Measurements from ENCODE around the gene CHAF1A. TPM values are rescaled to one million over a fixed set of nuclear protein-coding genes. Genes with fewer than 3 reads are reported as not detected.

The CHAF1A gene
- total RNA-seq, 1 experiment from 2014 or later = 122 TPM

DNA sequence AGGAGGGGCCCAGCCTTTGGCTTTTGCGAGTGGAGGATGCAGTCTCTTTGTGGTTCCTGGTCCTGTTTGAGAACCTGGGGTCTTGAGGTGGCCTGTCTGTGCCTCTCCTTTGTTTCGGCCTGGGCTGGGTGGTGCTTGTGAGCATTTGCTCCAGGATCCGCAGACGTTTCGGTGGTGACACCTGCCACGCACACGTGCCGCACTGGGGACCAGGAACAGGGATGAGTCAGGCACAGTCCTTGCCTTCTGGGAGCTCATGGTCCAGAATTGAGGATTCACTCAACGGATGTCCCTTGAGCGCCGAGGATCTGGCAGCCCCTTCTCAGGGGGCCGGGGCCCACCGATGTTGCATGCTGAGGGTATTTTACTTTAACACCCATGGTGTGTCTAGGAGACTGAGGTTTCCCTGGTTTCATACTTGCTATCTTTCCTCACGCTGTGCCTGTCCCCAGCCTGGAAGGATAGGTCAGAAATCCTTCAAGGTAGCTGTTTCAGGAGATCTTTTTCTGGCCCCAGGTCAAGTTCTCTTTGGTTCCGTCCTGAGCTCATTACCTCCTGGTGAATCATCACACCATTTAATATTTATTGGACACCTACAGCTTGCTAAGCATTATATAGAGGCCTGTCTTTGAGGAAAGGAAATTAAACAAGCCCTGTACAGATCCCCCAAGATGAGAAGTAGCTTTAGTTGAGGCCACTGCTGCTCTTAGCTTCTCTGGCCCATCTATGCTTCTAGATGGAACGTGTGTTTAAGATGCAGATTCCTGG lies 74.8 kb downstream of the CHAF1A start:
- peak; percentile 2 for DNase-seq
- H3K36me3 ChIP-seq (replicated peaks; ENCODE audit: control insufficient read depth, insufficient read depth, low read length) = peaks cover 20% of the 10 kb centered on the region
- no peaks in the 10 kb centered on the region for H3K27me3 ChIP-seq (ENCODE audit: control insufficient read depth, insufficient read depth, low read length)
- H3K4me3 ChIP-seq (ENCODE audit: insufficient read depth, low read depth, low read length) = no peak overlapping the region

GRCh38 chr19:4482721-4483364 lies 80.4 kb downstream of the CHAF1A start:
- no peak overlapping the region for H3K4me3 ChIP-seq (ENCODE audit: insufficient read depth, low read depth, low read length)
- peak; percentile 57 for DNase-seq
- H3K27me3 ChIP-seq (ENCODE audit: control insufficient read depth, insufficient read depth, low read length) = no peaks in the 10 kb centered on the region
- peaks cover 11% of the 10 kb centered on the region for H3K36me3 ChIP-seq (replicated peaks; ENCODE audit: control insufficient read depth, insufficient read depth, low read length)

DNA sequence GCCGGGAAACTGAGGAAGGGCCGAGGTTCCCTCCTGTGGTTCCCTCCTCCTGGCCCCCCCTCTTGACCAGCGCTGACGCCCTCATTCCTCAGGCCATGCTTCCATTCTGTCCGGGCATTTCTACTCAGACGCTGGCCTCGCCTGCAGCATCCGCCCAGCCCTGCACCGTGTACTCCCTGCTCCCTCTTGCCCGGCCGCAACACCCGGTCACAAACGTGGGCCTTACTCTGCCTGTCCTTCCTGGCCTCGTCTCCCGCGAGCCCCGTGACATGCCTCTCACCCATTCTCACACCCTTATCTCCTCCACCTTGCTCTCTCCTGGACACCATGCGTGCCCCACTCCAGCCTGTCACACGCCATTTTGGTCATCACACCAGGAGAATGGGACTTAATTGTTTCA lies 80.9 kb downstream of the CHAF1A start:
- Histone ChIP-seq H3K27me3 (ENCODE audit: control insufficient read depth, insufficient read depth, low read length) (no peaks in the 10 kb centered on the region), H3K4me3 (ENCODE audit: insufficient read depth, low read depth, low read length) (no peak overlapping the region), H3K36me3 (replicated peaks; ENCODE audit: control insufficient read depth, insufficient read depth, low read length) (peaks cover 11% of the 10 kb centered on the region)
- peak; percentile 30 for DNase-seq

GRCh38 chr19:4487572-4487971 lies 85.1 kb downstream of the CHAF1A start:
- DNase-seq = no peak
- no peaks in the 10 kb centered on the region for H3K27me3 ChIP-seq (ENCODE audit: control insufficient read depth, insufficient read depth, low read length)
- peaks cover 23% of the 10 kb centered on the region for H3K36me3 ChIP-seq (replicated peaks; ENCODE audit: control insufficient read depth, insufficient read depth, low read length)
- no peak overlapping the region for H3K4me3 ChIP-seq (ENCODE audit: insufficient read depth, low read depth, low read length)

DNA sequence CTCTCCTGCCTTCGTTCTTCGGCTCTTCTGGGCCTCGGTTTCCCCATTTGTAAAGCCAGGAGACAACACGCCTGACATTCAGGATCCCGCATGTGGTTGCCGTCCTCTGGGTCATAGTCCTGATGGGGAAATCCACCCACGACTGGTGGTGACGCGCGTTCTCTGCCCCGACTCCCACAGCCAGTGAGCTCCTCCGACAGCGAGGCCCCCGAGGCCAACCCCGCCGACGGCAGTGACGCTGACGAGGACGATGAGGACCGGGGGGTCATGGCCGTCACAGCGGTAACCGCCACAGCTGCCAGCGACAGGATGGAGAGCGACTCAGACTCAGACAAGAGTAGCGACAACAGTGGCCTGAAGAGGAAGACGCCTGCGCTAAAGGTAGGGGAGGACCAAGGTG lies 86.1 kb downstream of the CHAF1A start:
- Histone ChIP-seq H3K4me3 (ENCODE audit: insufficient read depth, low read depth, low read length) (no peak overlapping the region), H3K36me3 (replicated peaks; ENCODE audit: control insufficient read depth, insufficient read depth, low read length) (peaks cover 28% of the 10 kb centered on the region), H3K27me3 (ENCODE audit: control insufficient read depth, insufficient read depth, low read length) (no peaks in the 10 kb centered on the region)
- peak; percentile 33 for DNase-seq

GRCh38 chr19:4491446-4491845 lies 89.0 kb downstream of the CHAF1A start:
- Histone ChIP-seq H3K4me3 (ENCODE audit: insufficient read depth, low read depth, low read length) (no peak overlapping the region), H3K36me3 (replicated peaks; ENCODE audit: control insufficient read depth, insufficient read depth, low read length) (peaks cover 28% of the 10 kb centered on the region), H3K27me3 (ENCODE audit: control insufficient read depth, insufficient read depth, low read length) (no peaks in the 10 kb centered on the region)
- peak; percentile 51 for DNase-seq

GRCh38 chr19:4492337-4493103 lies 90.1 kb downstream of the CHAF1A start:
- no peak overlapping the region for H3K4me3 ChIP-seq (ENCODE audit: insufficient read depth, low read depth, low read length)
- H3K27me3 ChIP-seq (ENCODE audit: control insufficient read depth, insufficient read depth, low read length) = no peaks in the 10 kb centered on the region
- peaks cover 29% of the 10 kb centered on the region for H3K36me3 ChIP-seq (replicated peaks; ENCODE audit: control insufficient read depth, insufficient read depth, low read length)
- no peak for DNase-seq

Other genes starting within 250 kb of the CHAF1A start
- gene CREB3L3, start 249.0 kb upstream of the CHAF1A start, total RNA-seq (2014; rRNA removed; shearing (Covaris generic)) = not detected in 2 replicates
- 23.3 and 25.1 TPM in 2 replicates for gene SIRT6, start 220.1 kb upstream of the CHAF1A start, total RNA-seq (2014; rRNA removed; shearing (Covaris generic))
- gene ANKRD24, start 220.0 kb upstream of the CHAF1A start, total RNA-seq (2014; rRNA removed; shearing (Covaris generic)) = 1.0 and 1.2 TPM in 2 replicates
- gene EBI3, start 173.1 kb upstream of the CHAF1A start, total RNA-seq (2014; rRNA removed; shearing (Covaris generic)) = 0.10 and 0.67 TPM in 2 replicates
- gene YJU2, start 155.6 kb upstream of the CHAF1A start, total RNA-seq (2014; rRNA removed; shearing (Covaris generic)) = 31.0 and 32.7 TPM in 2 replicates
- 1.3 and 1.5 TPM in 2 replicates for gene SHD, start 123.4 kb upstream of the CHAF1A start, total RNA-seq (2014; rRNA removed; shearing (Covaris generic))
- gene TMIGD2, start 100.3 kb upstream of the CHAF1A start, total RNA-seq (2014; rRNA removed; shearing (Covaris generic)) = 0.45 and 0.78 TPM in 2 replicates
- gene FSD1, start 98.0 kb upstream of the CHAF1A start, total RNA-seq (2014; rRNA removed; shearing (Covaris generic)) = 29.8 and 34.1 TPM in 2 replicates
- gene STAP2, start 63.8 kb upstream of the CHAF1A start, total RNA-seq (2014; rRNA removed; shearing (Covaris generic)) = 14.2 and 18.0 TPM in 2 replicates
- 11.4 and 17.4 TPM in 2 replicates for gene MPND, start 59.1 kb upstream of the CHAF1A start, total RNA-seq (2014; rRNA removed; shearing (Covaris generic))
- 73.1 and 97.7 TPM in 2 replicates for gene SH3GL1, start 2.1 kb upstream of the CHAF1A start, total RNA-seq (2014; rRNA removed; shearing (Covaris generic))
- 36.0 and 41.8 TPM in 2 replicates for gene UBXN6, start 55.2 kb downstream of the CHAF1A start, total RNA-seq (2014; rRNA removed; shearing (Covaris generic))
- gene HDGFL2, start 69.7 kb downstream of the CHAF1A start, total RNA-seq (2014; rRNA removed; shearing (Covaris generic)) = 111 and 116 TPM in 2 replicates
- 0.07 and 0.10 TPM in 2 replicates for gene PLIN4, start 115.8 kb downstream of the CHAF1A start, total RNA-seq (2014; rRNA removed; shearing (Covaris generic))
- 1.3 and 2.5 TPM in 2 replicates for gene PLIN5, start 132.6 kb downstream of the CHAF1A start, total RNA-seq (2014; rRNA removed; shearing (Covaris generic))
- gene LRG1, start 137.4 kb downstream of the CHAF1A start, total RNA-seq (2014; rRNA removed; shearing (Covaris generic)) = 0.10 and 0.30 TPM in 2 replicates
- 38.4 and 43.0 TPM in 2 replicates for gene SEMA6B, start 157.0 kb downstream of the CHAF1A start, total RNA-seq (2014; rRNA removed; shearing (Covaris generic))
- 9.4 and 11.1 TPM in 2 replicates for gene TNFAIP8L1, start 236.9 kb downstream of the CHAF1A start, total RNA-seq (2014; rRNA removed; shearing (Covaris generic))

Data from H7 (cell line).